T-cell (primary cell): ENCODE data around the gene SLC25A10. TPM values are rescaled to one million over a fixed set of nuclear protein-coding genes. Genes with fewer than 3 reads are reported as not detected.

ENCODE experiments used
- ATAC-seq, 4 experiments: fragments of 200-7000 bp in 3 of 4; fragments of 150-1000 bp in 1 of 4; cut with Tn5 transposase; replicated peaks in 1 of 4; 1 replicate in 3 of 4; 2 replicates in 1 of 4; pipeline ENCODE4 v1.10.0; 2021; ENCODE audit warnings: moderate library complexity in 3 of 4, mild to moderate bottlenecking in 2 of 4, moderate number of reproducible peaks in 1 of 4
- CTCF ChIA-PET, 2 donors: fragments of 300-600 bp; sonication (Branson Sonifier 250); formaldehyde crosslinking; loops; one replicate each; lab custom pipeline; 2022; ENCODE audit warnings: antibody characterized with exemption in 2 of 2; lab: Charles Lee
- POLR2A ChIA-PET, 2 donors: fragments of 300-600 bp; sonication (Branson Sonifier 250); formaldehyde crosslinking; loops; one replicate each; lab custom pipeline; 2022; ENCODE audit warnings: antibody characterized with exemption in 2 of 2; lab: Charles Lee
- DNase-seq, 35 experiments: peaks; one replicate each; pipeline versions ENCODE4 v3.0.0 to v3.0.0-alpha.2; 2013 to 2023
- H3K27ac ChIP-seq: one replicate; pipeline ENCODE4 v1.5.1; 2013; ENCODE audit warnings: low read length
- H3K27me3 ChIP-seq, 2 experiments: replicated peaks in 1 of 2; 1 replicate in 1 of 2; 2 replicates in 1 of 2; pipeline versions ENCODE4 v1.6.1 to v1.7.0; 2013; ENCODE audit warnings: low read length in 1 of 2, mixed read lengths in 1 of 2; ENCODE audit not compliant: control insufficient read depth in 2 of 2, insufficient read depth in 2 of 2; ENCODE audit errors: extremely low read depth in 1 of 2
- H3K36me3 ChIP-seq, 2 donors: 1 replicate in 1 of 2; 2 replicates in 1 of 2; pipeline versions ENCODE4 v1.6.1 to v1.7.0; 2013; ENCODE audit warnings: low read length in 1 of 2; ENCODE audit not compliant: control insufficient read depth in 2 of 2, insufficient read depth in 1 of 2; ENCODE audit errors: extremely low read depth in 1 of 2
- H3K4me1 ChIP-seq, 2 experiments: 1 replicate in 1 of 2; 2 replicates in 1 of 2; pipeline versions ENCODE4 v1.6.1 to v1.7.0; 2013; ENCODE audit warnings: low read length in 2 of 2, mixed read lengths in 1 of 2; ENCODE audit not compliant: insufficient read depth in 2 of 2, control insufficient read depth in 1 of 2; ENCODE audit errors: extremely low read depth in 1 of 2
- H3K4me3 ChIP-seq, 2 donors: 1 replicate in 1 of 2; 2 replicates in 1 of 2; pipeline versions ENCODE4 v1.5.1 to v1.7.0; 2013; ENCODE audit warnings: mild to moderate bottlenecking in 2 of 2, low read length in 1 of 2, moderate library complexity in 1 of 2; ENCODE audit not compliant: control insufficient read depth in 1 of 2; ENCODE audit errors: extremely low read depth in 1 of 2
- H3K9me3 ChIP-seq: 2 replicates; pipeline ENCODE4 v1.7.0; 2013
- H3K27ac Mint-ChIP-seq, 2 donors: one replicate each; pipeline ENCODE4 v1.8.0; 2020 to 2021; ENCODE audit warnings: mild to moderate bottlenecking in 2 of 2, mixed read lengths in 2 of 2
- H3K27me3 Mint-ChIP-seq, 2 donors: one replicate each; pipeline ENCODE4 v1.8.0; 2021 to 2022; ENCODE audit warnings: mixed read lengths in 2 of 2
- H3K36me3 Mint-ChIP-seq: one replicate; pipeline ENCODE4 v1.8.0; 2021; ENCODE audit warnings: mixed read lengths
- H3K4me1 Mint-ChIP-seq, 3 donors: one replicate each; pipeline ENCODE4 v1.8.0; 2020 to 2022; ENCODE audit warnings: mixed read lengths in 3 of 3, mild to moderate bottlenecking in 1 of 3
- H3K4me3 Mint-ChIP-seq, 3 donors: one replicate each; pipeline ENCODE4 v1.8.0; 2020 to 2022; ENCODE audit warnings: mild to moderate bottlenecking in 3 of 3, mixed read lengths in 3 of 3, moderate library complexity in 3 of 3
- H3K9me3 Mint-ChIP-seq, 3 donors: one replicate each; pipeline ENCODE4 v1.8.0; 2020 to 2022; ENCODE audit warnings: mixed read lengths in 3 of 3
- WGBS: methylation state at CpG from one replicate; pipeline ENCODE4 v1.1.5; 2013; ENCODE audit warnings: missing lambda C conversion rate; ENCODE audit not compliant: insufficient coverage; 5-methylcytosine and 5-hydroxymethylcytosine counted together
- total RNA-seq, 35 experiments: library from RNA in 6 of 35; stranded (reverse) in 6 of 35; fragments of 120-200 nt in 1 of 35; gene quantifications; one replicate each; pipeline versions ENCODE4 v1.2.1 to v1.2.4 and lab custom pipeline; 2013 to 2026

SLC25A10 gene
- total RNA-seq, 5 donors from 2014 or later (not counting 1 experiment from before 2014, with no cell fraction given), result 3.3 to 8.3 (median 7.4) TPM

GRCh38 chr17:81740395-81740961, 28.4 kb downstream of the SLC25A10 start:
- ChIA-PET POLR2A (no interaction called here), CTCF (no interaction called here)
- Mint-ChIP-seq H3K4me1 (peaks cover 5 to 6% (median 6%) of the 10 kb centered on the region in 3 donors), H3K27me3 (peaks cover 8 to 16% of the 10 kb centered on the region in 2 donors), H3K36me3 (no peaks in the 10 kb centered on the region), H3K9me3 (no peaks in the 10 kb centered on the region), H3K27ac (no peak overlapping the region), H3K4me3 (no peak overlapping the region)
- H3K4me1 ChIP-seq, result peaks cover 0 to 7% of the 10 kb centered on the region in 2 experiments
- H3K4me3 ChIP-seq, result no peak overlapping the region
- ATAC-seq (no peak), DNase-seq (no peak)
- WGBS, result 15% methylated on average over 24 of the region's 28 CpGs
- H3K27me3 ChIP-seq, result peaks cover 0 to 45% of the 10 kb centered on the region in 2 experiments
- H3K27ac ChIP-seq, result no peak overlapping the region
- no peaks in the 10 kb centered on the region for H3K9me3 ChIP-seq
- H3K36me3 ChIP-seq, result no peaks in the 10 kb centered on the region

- 55% methylated on average over 18 of the region's 22 CpGs for WGBS
- Mint-ChIP-seq H3K9me3 (no peaks in the 10 kb centered on the region), H3K27ac (no peak overlapping the region), H3K4me3 (no peak overlapping the region), H3K27me3 (peaks cover 4 to 12% of the 10 kb centered on the region in 2 donors), H3K4me1 (peaks cover 0 to 2% (median 0%) of the 10 kb centered on the region in 3 donors), H3K36me3 (no peaks in the 10 kb centered on the region)
- DNase-seq (no peak), ATAC-seq (no peak)
- Histone ChIP-seq H3K27me3 (peaks cover 0 to 40% of the 10 kb centered on the region in 2 experiments), H3K27ac (no peak overlapping the region), H3K36me3 (no peaks in the 10 kb centered on the region), H3K4me3 (no peak overlapping the region), H3K4me1 (peaks cover 0 to under 1% of the 10 kb centered on the region in 2 experiments), H3K9me3 (no peaks in the 10 kb centered on the region)
- CTCF ChIA-PET, result no interaction called here
- POLR2A ChIA-PET, result no interaction called here
Measured at GRCh38 chr17:81741049-81741593, 29.0 kb downstream of the SLC25A10 start.

- Histone ChIP-seq H3K36me3 (no peaks in the 10 kb centered on the region), H3K27me3 (peaks cover 0 to 38% of the 10 kb centered on the region in 2 experiments), H3K4me1 (no peaks in the 10 kb centered on the region), H3K27ac (no peak overlapping the region), H3K4me3 (no peak overlapping the region), H3K9me3 (no peaks in the 10 kb centered on the region)
- CTCF ChIA-PET, result no interaction called here
- no peaks in the 10 kb centered on the region for H3K36me3 Mint-ChIP-seq
- no peak overlapping the region for H3K27ac Mint-ChIP-seq
- H3K4me3 Mint-ChIP-seq, result no peak overlapping the region
- POLR2A ChIA-PET, result no interaction called here
- H3K4me1 Mint-ChIP-seq, result peaks cover 0 to 2% (median 0%) of the 10 kb centered on the region in 3 donors
- DNase-seq (no peak), ATAC-seq (no peak)
- WGBS, result 66% methylated on average over 22 of the region's 26 CpGs
- H3K27me3 Mint-ChIP-seq, result peaks cover 4 to 12% of the 10 kb centered on the region in 2 donors
- no peaks in the 10 kb centered on the region for H3K9me3 Mint-ChIP-seq
Measured at GRCh38 chr17:81741594-81742452, 29.7 kb downstream of the SLC25A10 start.

Other genes starting within 250 kb of the SLC25A10 start
- 1,000 to 10,000 TPM; 1,183 to 1,383 (median 1,262) TPM for gene ACTG1, start 199.5 kb upstream of the SLC25A10 start, total RNA-seq
- 1 to 10 TPM in 3 of 5 donors, under 1 TPM in 2; 0.91 to 4.2 (median 1.2) TPM for gene FSCN2, start 183.9 kb upstream of the SLC25A10 start, total RNA-seq
- gene FAAP100, start 159.9 kb upstream of the SLC25A10 start, total RNA-seq, result 10 to 100 TPM; 31.7 to 62.1 (median 59.0) TPM
- 10 to 100 TPM; 79.0 to 96.1 (median 87.2) TPM for gene NPLOC4, start 75.2 kb upstream of the SLC25A10 start, total RNA-seq
- 1 to 10 TPM in 2 of 5 donors, under 1 TPM in 3; 0.58 to 1.5 (median 0.66) TPM for gene TSPAN10, start 75.1 kb upstream of the SLC25A10 start, total RNA-seq
- 1 to 10 TPM in 4 of 5 donors, under 1 TPM in 1; 0.33 to 4.6 (median 1.8) TPM for gene PDE6G, start 55.7 kb upstream of the SLC25A10 start, total RNA-seq
- 10 to 100 TPM; 34.1 to 93.3 (median 68.1) TPM for gene OXLD1, start 45.7 kb upstream of the SLC25A10 start, total RNA-seq
- gene CCDC137, start 45.5 kb upstream of the SLC25A10 start, total RNA-seq, result 10 to 100 TPM; 15.9 to 33.9 (median 30.0) TPM
- gene ARL16, start 28.5 kb upstream of the SLC25A10 start, total RNA-seq, result 10 to 100 TPM; 30.9 to 51.0 (median 39.3) TPM
- 100 to 1,000 TPM; 114 to 205 (median 181) TPM for gene HGS, start 28.3 kb upstream of the SLC25A10 start, total RNA-seq
- gene MRPL12, start 8.9 kb upstream of the SLC25A10 start, total RNA-seq, result 10 to 100 TPM; 18.5 to 33.5 (median 31.4) TPM
- gene GCGR, start 91.9 kb downstream of the SLC25A10 start, total RNA-seq, result under 1 TPM in 1 of 5 donors, not detected in 4; 0.13 TPM
- 10 to 100 TPM; 46.4 to 92.4 (median 77.1) TPM for gene MCRIP1, start 121.0 kb downstream of the SLC25A10 start, total RNA-seq
- gene PPP1R27, start 122.8 kb downstream of the SLC25A10 start, total RNA-seq, result not detected
- gene P4HB, start 148.3 kb downstream of the SLC25A10 start, total RNA-seq, result 100 to 1,000 TPM; 228 to 324 (median 269) TPM
- gene ARHGDIA, start 159.1 kb downstream of the SLC25A10 start, total RNA-seq, result 100 to 1,000 TPM; 473 to 577 (median 504) TPM
- gene ALYREF, start 179.3 kb downstream of the SLC25A10 start, total RNA-seq, result 10 to 100 TPM; 58.2 to 82.9 (median 63.4) TPM
- gene ANAPC11, start 179.4 kb downstream of the SLC25A10 start, total RNA-seq, result 10 to 100 TPM; 37.6 to 61.3 (median 51.1) TPM
- under 1 TPM; 0.16 to 0.51 (median 0.41) TPM for gene NPB, start 190.0 kb downstream of the SLC25A10 start, total RNA-seq
- 10 to 100 TPM; 24.5 to 55.2 (median 48.2) TPM for gene PCYT2, start 199.1 kb downstream of the SLC25A10 start, total RNA-seq
- 10 to 100 TPM; 54.3 to 96.2 (median 77.4) TPM for gene SIRT7, start 205.9 kb downstream of the SLC25A10 start, total RNA-seq
- 10 to 100 TPM; 10.6 to 24.8 (median 18.8) TPM for gene MAFG, start 215.5 kb downstream of the SLC25A10 start, total RNA-seq
- 10 to 100 TPM in 2 of 5 donors, 1 to 10 TPM in 2, under 1 TPM in 1; 0.93 to 15.4 (median 8.2) TPM for gene PYCR1, start 225.0 kb downstream of the SLC25A10 start, total RNA-seq
- gene MYADML2, start 234.9 kb downstream of the SLC25A10 start, total RNA-seq, result not detected
- gene NOTUM, start 248.9 kb downstream of the SLC25A10 start, total RNA-seq, result under 1 TPM in 3 of 5 donors, not detected in 2; 0.13 to 0.33 (median 0.29) TPM